ENCODE data around the gene ITPKC. TPM values are rescaled to one million over a fixed set of nuclear protein-coding genes. Genes with fewer than 3 reads are reported as not detected.
A peak's percentile ranks its signal among the peaks of the same experiment; 100 is the strongest.
"Not testable (repeated sequence)": the region's sequence is repeated elsewhere in the genome, so short reads cannot be mapped to it uniquely, and the experiment has no call there.

ITPKC gene
- total RNA-seq, 2 experiments from 2014 or later, result 4.6 to 5.6 TPM

GRCh38 chr19:40771101-40771862 is 54.4 kb downstream of the ITPKC start:
- intact Hi-C loops (cut with DNase I, micrococcal nuclease); H3K27me3 Mint-ChIP-seq; DNase-seq; H3K4me3 Mint-ChIP-seq; H3K9me3 Mint-ChIP-seq (ENCODE audit: low read depth); H3K4me1 Mint-ChIP-seq; H3K27ac Mint-ChIP-seq: not testable (repeated sequence)
- CTCF ChIA-PET, result interaction anchor here (0.8 to 1.4 kb wide), 4 partner anchors 13 to 48 kb away, joined by 3 to 4 read pairs (median 3); no protein-coding TSS in a partner anchor
- peaks cover 31% of the 10 kb centered on the region for H3K36me3 Mint-ChIP-seq (ENCODE audit: low read depth)
- POLR2A ChIA-PET, result interaction anchor here (0.7 to 1.2 kb wide), 4 partner anchors 15 to 35 kb away, joined by 3 read pairs; partner anchors contain the start of gene ACTMAP
- peak; percentile 32 for ATAC-seq

- no peaks in the 10 kb centered on the region for H3K27me3 Mint-ChIP-seq
- peaks cover 27% of the 10 kb centered on the region for H3K4me1 Mint-ChIP-seq
- intact Hi-C loops (cut with DNase I, micrococcal nuclease), result no loop called here
- no peak within 1 kb of the TSS for H3K4me3 Mint-ChIP-seq
- CTCF ChIA-PET, result no interaction called here
- ATAC-seq, result no peak
- no peak within 1 kb of the TSS for H3K27ac Mint-ChIP-seq
- POLR2A ChIA-PET, result no interaction called here
- no peak for DNase-seq
- no peaks in the 10 kb centered on the region for H3K9me3 Mint-ChIP-seq (ENCODE audit: low read depth)
- peaks cover 14% of the 10 kb centered on the region for H3K36me3 Mint-ChIP-seq (ENCODE audit: low read depth)
Measured at GRCh38 chr19:40774916-40775631, 58.2 kb downstream of the ITPKC start, which contains the start of gene MIA. Gene MIA, plus strand, starts transcription at chr19:40775521. Its CDS starts 22 bp downstream, at chr19:40775543.

DNA sequence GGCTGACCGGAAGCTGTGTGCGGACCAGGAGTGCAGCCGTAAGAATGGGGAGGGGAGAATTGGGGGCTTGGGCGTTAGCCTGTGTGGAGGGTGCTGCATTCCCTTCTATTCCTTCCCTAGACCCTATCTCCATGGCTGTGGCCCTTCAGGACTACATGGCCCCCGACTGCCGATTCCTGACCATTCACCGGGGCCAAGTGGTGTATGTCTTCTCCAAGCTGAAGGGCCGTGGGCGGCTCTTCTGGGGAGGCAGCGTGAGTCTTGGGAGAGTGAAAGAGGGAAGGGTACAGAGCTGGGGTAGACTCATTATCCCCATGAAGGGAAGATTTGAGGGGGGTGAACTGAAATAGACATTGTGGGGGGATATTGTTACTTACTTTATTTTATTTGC is 58.7 kb downstream of the ITPKC start:
- Mint-ChIP-seq H3K4me3 (no peak overlapping the region), H3K27ac (no peak overlapping the region), H3K4me1 (peaks cover 33% of the 10 kb centered on the region), H3K27me3 (no peaks in the 10 kb centered on the region), H3K36me3 (ENCODE audit: low read depth) (peaks cover 12% of the 10 kb centered on the region), H3K9me3 (ENCODE audit: low read depth) (no peaks in the 10 kb centered on the region)
- no peak for ATAC-seq
- POLR2A ChIA-PET, result no interaction called here
- CTCF ChIA-PET, result no interaction called here
- no peak for DNase-seq
- intact Hi-C loops (cut with DNase I, micrococcal nuclease), result loop anchor here in 1 of 2 experiments (2.0 kb wide), 1 partner anchor 171 kb away; no protein-coding TSS in a partner anchor

GRCh38 chr19:40776364-40776763 is 59.5 kb downstream of the ITPKC start:
- H3K27me3 Mint-ChIP-seq, result no peaks in the 10 kb centered on the region
- H3K36me3 Mint-ChIP-seq (ENCODE audit: low read depth), result peaks cover 7% of the 10 kb centered on the region
- ChIA-PET POLR2A (interaction anchor here (1.9 to 3.6 kb wide), 3 partner anchors 18 to 25 kb away, joined by 7 to 46 read pairs (median 13); partner anchors contain the start of genes ACTMAP and SNRPA), CTCF (interaction anchor here (0.9 to 4.5 kb wide), 5 partner anchors 9 to 26 kb away, joined by 3 to 47 read pairs (median 17); partner anchors contain the start of genes ACTMAP, EGLN2 and SNRPA)
- no peak overlapping the region for H3K27ac Mint-ChIP-seq
- H3K4me3 Mint-ChIP-seq, result no peak overlapping the region
- ATAC-seq, result no peak
- peaks cover 37% of the 10 kb centered on the region for H3K4me1 Mint-ChIP-seq
- no peaks in the 10 kb centered on the region for H3K9me3 Mint-ChIP-seq (ENCODE audit: low read depth)
- DNase-seq, result no peak
- intact Hi-C loops (cut with DNase I, micrococcal nuclease), result loop anchor here in 1 of 2 experiments (2.0 kb wide), 1 partner anchor 172 kb away; no protein-coding TSS in a partner anchor

GRCh38 chr19:40776932-40777644 is 60.2 kb downstream of the ITPKC start:
- Mint-ChIP-seq H3K9me3 (ENCODE audit: low read depth) (no peaks in the 10 kb centered on the region), H3K4me1 (peaks cover 38% of the 10 kb centered on the region), H3K4me3 (peak overlapping the region; percentile 84), H3K36me3 (ENCODE audit: low read depth) (peaks cover 6% of the 10 kb centered on the region), H3K27ac (peak overlapping the region; percentile 94), H3K27me3 (no peaks in the 10 kb centered on the region)
- intact Hi-C loops (cut with DNase I, micrococcal nuclease), result loop anchor here in 1 of 2 experiments (1.0 to 2.0 kb wide), 2 partner anchors 22 to 172 kb away; no protein-coding TSS in a partner anchor
- CTCF ChIA-PET, result interaction anchor here (0.6 to 4.5 kb wide), 14 partner anchors 9 to 1332 kb away, joined by 3 to 47 read pairs (median 7); partner anchors contain the start of genes ACTMAP, COQ8B, EGLN2 and HNRNPUL1
- ATAC-seq (peak; percentile 68), DNase-seq (peak; percentile 94)
- POLR2A ChIA-PET, result interaction anchor here (0.6 to 3.6 kb wide), 8 partner anchors 19 to 783 kb away, joined by 3 to 46 read pairs (median 9); partner anchors contain the start of genes ACTMAP, COQ8B, EGLN2 and HNRNPUL1

- Mint-ChIP-seq H3K36me3 (ENCODE audit: low read depth) (peaks cover 8% of the 10 kb centered on the region), H3K27ac (peak overlapping the region; percentile 94), H3K9me3 (ENCODE audit: low read depth) (no peaks in the 10 kb centered on the region), H3K4me3 (peak overlapping the region; percentile 84), H3K27me3 (no peaks in the 10 kb centered on the region), H3K4me1 (peaks cover 38% of the 10 kb centered on the region)
- intact Hi-C loops (cut with DNase I, micrococcal nuclease), result loop anchor here in 1 of 2 experiments (1.0 to 2.0 kb wide), 2 partner anchors 22 to 173 kb away; no protein-coding TSS in a partner anchor
- no peak for ATAC-seq
- DNase-seq, result no peak
- POLR2A ChIA-PET, result interaction anchor here (0.6 to 3.6 kb wide), 10 partner anchors 16 to 782 kb away, joined by 3 to 46 read pairs (median 6); partner anchors contain the start of genes ACTMAP, COQ8B, EGLN2 and HNRNPUL1
- CTCF ChIA-PET, result interaction anchor here (0.6 to 4.5 kb wide), 14 partner anchors 9 to 1332 kb away, joined by 3 to 47 read pairs (median 7); partner anchors contain the start of genes ACTMAP, COQ8B, EGLN2 and HNRNPUL1
Measured at GRCh38 chr19:40777645-40777936, 60.7 kb downstream of the ITPKC start.

- H3K9me3 Mint-ChIP-seq (ENCODE audit: low read depth), result no peaks in the 10 kb centered on the region
- ATAC-seq (peak; percentile 79), DNase-seq (peak; percentile 100)
- POLR2A ChIA-PET, result interaction anchor here (0.6 to 3.6 kb wide), 14 partner anchors 16 to 572 kb away, joined by 3 to 46 read pairs (median 4); partner anchors contain the start of genes ACTMAP, COQ8B, EGLN2 and HNRNPUL1
- no peaks in the 10 kb centered on the region for H3K27me3 Mint-ChIP-seq
- peaks cover 38% of the 10 kb centered on the region for H3K4me1 Mint-ChIP-seq
- CTCF ChIA-PET, result interaction anchor here (1.0 to 4.5 kb wide), 15 partner anchors 9 to 485 kb away, joined by 3 to 47 read pairs (median 7); partner anchors contain the start of genes ACTMAP, COQ8B, EGLN2 and HNRNPUL1
- intact Hi-C loops (cut with DNase I, micrococcal nuclease), result loop anchor here (1.0 to 2.0 kb wide), 15 partner anchors 20 to 619 kb away; partner anchors contain the start of genes COQ8B (in 2 of the 2), ACTMAP (in 1 of the 2), BCKDHA (in 1 of the 2) and C19orf47 (in 1 of the 2)
- H3K36me3 Mint-ChIP-seq (ENCODE audit: low read depth), result peaks cover 8% of the 10 kb centered on the region
- peak within 1 kb of the TSS; percentile 84 for H3K4me3 Mint-ChIP-seq
- H3K27ac Mint-ChIP-seq, result peak within 1 kb of the TSS; percentile 94
Measured at GRCh38 chr19:40777937-40778705, 61.2 kb downstream of the ITPKC start, which contains the start of gene RAB4B. Gene RAB4B, plus strand, starts transcription at chr19:40778247. Its CDS starts 129 bp downstream, at chr19:40778376.

- no peak for ATAC-seq
Measured at GRCh38 chr19:40778706-40779284, 61.9 kb downstream of the ITPKC start.

GRCh38 chr19:40780582-40780981 is 63.7 kb downstream of the ITPKC start:
- DNase-seq (no peak), ATAC-seq (no peak)
- peak overlapping the region; percentile 69 for H3K27ac Mint-ChIP-seq
- H3K27me3 Mint-ChIP-seq, result no peaks in the 10 kb centered on the region
- intact Hi-C loops (cut with DNase I, micrococcal nuclease), result no loop called here
- H3K9me3 Mint-ChIP-seq (ENCODE audit: low read depth), result no peaks in the 10 kb centered on the region
- peaks cover 12% of the 10 kb centered on the region for H3K36me3 Mint-ChIP-seq (ENCODE audit: low read depth)
- ChIA-PET CTCF (interaction anchor here (4.5 kb wide), 1 partner anchor 17 kb away, joined by 47 read pairs; the partner anchor contains the start of gene EGLN2), POLR2A (no interaction called here)
- peaks cover 42% of the 10 kb centered on the region for H3K4me1 Mint-ChIP-seq
- H3K4me3 Mint-ChIP-seq, result no peak overlapping the region

More at GRCh38 chr19:40778706-40779284, 61.9 kb downstream of the ITPKC start:
- no peaks in the 10 kb centered on the region for H3K9me3 Mint-ChIP-seq (ENCODE audit: low read depth)
- intact Hi-C loops (cut with DNase I, micrococcal nuclease), result loop anchor here (1.0 to 2.0 kb wide), 13 partner anchors 20 to 619 kb away; partner anchors contain the start of genes COQ8B (in 2 of the 2), ACTMAP (in 1 of the 2), BCKDHA (in 1 of the 2) and C19orf47 (in 1 of the 2)
- DNase-seq, result no peak
- H3K36me3 Mint-ChIP-seq (ENCODE audit: low read depth), result peaks cover 11% of the 10 kb centered on the region
- ChIA-PET POLR2A (interaction anchor here (0.6 to 3.6 kb wide), 11 partner anchors 18 to 571 kb away, joined by 3 to 46 read pairs (median 4); partner anchors contain the start of genes ACTMAP, EGLN2, HNRNPUL1 and NUMBL), CTCF (interaction anchor here (0.7 to 4.5 kb wide), 16 partner anchors 8 to 485 kb away, joined by 3 to 47 read pairs (median 6); partner anchors contain the start of genes ACTMAP, COQ8B, EGLN2 and HNRNPUL1)
- peaks cover 38% of the 10 kb centered on the region for H3K4me1 Mint-ChIP-seq
- peak overlapping the region; percentile 94 for H3K27ac Mint-ChIP-seq
- H3K4me3 Mint-ChIP-seq, result peak overlapping the region; percentile 84
- H3K27me3 Mint-ChIP-seq, result no peaks in the 10 kb centered on the region

Measured in activated CD4-positive, alpha-beta T cell treated with anti-CD3 and anti-CD28 coated beads for 36 hours (primary cell).